Pulmonary artery endothelial cell (primary cell): ENCODE data around the gene CCDC138. TPM values are rescaled to one million over a fixed set of nuclear protein-coding genes. Genes with fewer than 3 reads are reported as not detected.

Experiments
- DNase-seq: peaks from one replicate; pipeline ENCODE4 v3.0.0-alpha.2; 2011; ENCODE audit warnings: low read depth, low spot score
- total RNA-seq: library from RNA; depleted of rRNA; stranded (reverse); fragments of >200 nt; gene quantifications from 2 replicates; pipeline ENCODE4 v1.2.3, GENCODE V29; 2014

The CCDC138 gene
- total RNA-seq, 1 donor from 2014 or later = 7.3 TPM

GRCh38 chr2:108825254-108825653 lies 38.7 kb downstream of the CCDC138 start:
- no peak for DNase-seq

DNA sequence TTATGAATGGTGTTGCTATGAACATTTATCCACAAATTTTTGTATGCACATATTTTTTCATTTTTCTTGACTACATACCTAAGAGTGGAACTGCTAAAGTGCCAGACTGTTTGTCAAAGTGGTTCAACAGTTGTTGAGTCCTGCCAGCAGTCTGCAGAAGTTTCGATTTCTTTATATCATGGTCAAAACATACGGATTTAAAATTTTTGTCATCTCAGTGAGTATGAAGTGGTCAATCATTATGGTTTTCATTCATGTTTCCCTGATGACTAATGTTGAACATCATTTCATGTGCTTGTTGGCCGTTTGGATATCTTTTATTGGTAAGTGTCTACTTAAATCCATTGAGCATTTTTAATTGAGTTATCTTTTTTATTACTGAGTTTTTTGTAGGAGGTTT lies 39.2 kb downstream of the CCDC138 start:
- DNase-seq = no peak

DNA sequence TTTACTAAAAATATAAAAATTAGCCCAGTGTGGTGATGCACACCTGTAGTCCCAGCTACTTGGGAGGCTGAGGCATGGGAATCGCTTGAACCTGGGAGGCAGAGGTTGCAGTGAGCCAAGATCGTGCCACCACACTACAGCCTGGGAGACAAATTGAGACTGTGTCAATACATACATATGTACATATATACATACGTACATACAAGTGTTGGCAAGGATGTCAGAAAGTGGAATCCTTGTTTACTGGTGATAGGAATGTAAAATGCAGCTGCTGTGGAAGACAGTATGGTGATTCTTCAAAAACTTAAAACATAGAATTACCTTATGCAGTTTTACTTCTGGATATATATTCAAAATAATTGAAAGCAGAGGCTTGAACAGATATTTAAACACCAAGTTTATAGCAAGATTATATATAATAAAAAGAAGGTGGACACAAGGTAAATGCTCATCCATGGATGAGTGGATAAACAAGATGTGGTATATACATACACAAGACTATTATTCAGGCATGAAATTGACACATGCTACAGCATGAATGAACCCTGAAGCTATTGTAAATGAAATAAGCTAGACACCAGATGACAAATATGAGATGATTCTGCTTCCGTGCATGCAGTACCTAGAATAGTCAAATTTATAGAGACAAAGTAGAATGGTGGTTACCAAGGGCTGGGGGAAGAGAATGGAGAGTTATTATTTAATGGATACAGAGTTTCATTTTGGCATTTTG lies 43.2 kb downstream of the CCDC138 start:
- no peak for DNase-seq

- DNase-seq = no peak
These were observed 46.6 kb downstream of the CCDC138 start for GRCh38 chr2:108833219-108833618.

DNA sequence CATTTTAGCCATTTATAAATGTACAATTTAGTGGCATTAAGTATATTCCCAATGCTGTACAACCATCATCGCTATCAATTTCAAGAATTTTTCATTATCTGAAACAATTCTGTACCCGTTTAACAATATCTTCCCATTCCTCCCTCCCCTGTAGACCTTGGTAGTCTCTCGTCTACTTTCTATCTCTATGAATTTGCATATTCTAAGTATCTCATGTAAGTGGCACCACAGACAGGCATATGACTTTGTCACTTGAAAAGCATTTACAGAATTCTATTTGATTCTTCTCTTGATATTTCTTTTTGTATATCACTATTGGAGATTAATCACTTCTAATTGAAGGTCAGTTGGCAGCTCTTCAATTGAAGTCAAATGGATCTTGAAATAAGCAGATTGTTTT lies 48.0 kb downstream of the CCDC138 start:
- DNase-seq = no peak

GRCh38 chr2:108835040-108835439 lies 48.5 kb downstream of the CCDC138 start:
- DNase-seq = no peak

DNA sequence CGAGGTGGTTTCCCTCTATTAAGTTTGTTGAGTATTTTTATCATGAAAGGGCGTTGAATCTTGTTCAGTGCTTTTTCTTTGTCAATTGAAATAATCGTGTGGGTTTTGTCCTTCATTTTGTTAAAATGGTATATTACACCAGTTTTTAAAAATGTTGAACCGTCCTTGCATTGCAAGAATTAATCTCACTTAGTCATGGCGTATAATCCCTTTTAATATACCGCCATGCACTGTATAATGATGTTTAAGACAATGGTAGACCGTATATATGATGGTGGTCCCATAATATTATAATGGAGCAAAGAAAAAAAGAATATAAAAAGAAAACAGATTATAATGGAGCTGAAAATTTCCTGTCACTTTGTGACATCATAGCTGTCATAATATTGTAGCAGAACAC lies 50.6 kb downstream of the CCDC138 start:
- DNase-seq = no peak

GRCh38 chr2:108841506-108841905 lies 54.9 kb downstream of the CCDC138 start:
- no peak for DNase-seq

GRCh38 chr2:108845923-108846322 lies 59.4 kb downstream of the CCDC138 start:
- no peak for DNase-seq

DNA sequence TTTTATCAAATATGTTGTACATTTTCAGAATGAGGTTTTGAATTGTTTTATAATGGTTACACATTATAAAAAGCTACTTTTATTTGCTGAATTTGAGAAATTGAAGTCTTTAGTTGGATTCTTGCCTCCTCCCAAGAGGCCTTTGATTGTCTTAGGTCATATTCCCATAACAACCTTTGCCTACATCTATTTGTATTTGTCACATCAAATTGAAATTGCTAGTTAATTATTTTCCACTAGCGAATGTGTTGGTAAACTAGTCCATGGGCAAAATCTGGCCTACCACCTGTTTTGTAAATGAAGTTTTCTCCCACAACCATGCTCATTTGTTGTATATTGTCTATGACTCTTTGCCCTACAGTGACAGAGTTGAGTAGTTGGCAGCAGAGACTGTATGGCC lies 60.4 kb downstream of the CCDC138 start:
- no peak for DNase-seq

- no peak for DNase-seq
These were observed 65.8 kb downstream of the CCDC138 start for GRCh38 chr2:108852375-108852774.

- no peak for DNase-seq
These were observed 66.8 kb downstream of the CCDC138 start for GRCh38 chr2:108853421-108853820.

DNA sequence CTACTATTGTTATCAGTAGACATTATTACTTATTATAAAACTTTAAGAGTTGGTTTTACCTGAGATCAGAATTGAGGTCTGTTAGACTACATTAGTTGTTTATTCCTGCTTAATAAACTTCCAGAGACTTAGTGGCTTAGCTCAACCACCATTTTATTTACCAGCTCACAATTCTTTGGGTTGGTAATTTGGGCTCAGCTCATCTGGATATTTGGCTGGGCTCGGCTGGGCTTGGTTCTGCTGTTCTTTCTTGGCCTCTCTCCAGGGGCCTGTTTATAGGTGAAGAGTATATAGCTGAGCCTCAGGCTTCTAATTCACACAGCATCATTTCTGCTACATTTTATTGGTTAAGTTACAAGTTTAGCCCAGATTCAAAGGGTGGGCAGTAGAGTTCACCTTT lies 67.9 kb downstream of the CCDC138 start:
- DNase-seq = no peak

- DNase-seq = no peak
These were observed 68.6 kb downstream of the CCDC138 start for GRCh38 chr2:108855194-108855593.

GRCh38 chr2:108858894-108859293 lies 72.3 kb downstream of the CCDC138 start:
- DNase-seq = no peak

DNA sequence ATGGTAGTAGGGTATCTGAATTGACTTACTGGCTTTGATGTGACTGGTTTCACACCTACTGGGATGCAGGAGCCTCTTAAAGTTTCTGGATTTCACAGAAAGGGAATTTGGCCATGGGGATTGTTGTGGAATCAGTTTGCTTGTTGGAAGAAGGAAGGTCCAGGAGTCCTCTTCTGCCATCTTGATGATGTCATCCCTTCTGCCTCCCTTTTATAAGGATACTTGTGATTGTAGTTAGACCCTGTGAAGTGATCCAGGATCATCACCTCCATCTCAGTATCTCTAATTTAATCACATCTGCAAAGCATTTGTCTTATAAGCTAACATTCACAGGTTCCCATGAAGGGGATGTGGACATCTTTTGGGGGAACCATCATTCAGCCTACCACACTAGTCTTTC lies 79.5 kb downstream of the CCDC138 start:
- DNase-seq = no peak

DNA sequence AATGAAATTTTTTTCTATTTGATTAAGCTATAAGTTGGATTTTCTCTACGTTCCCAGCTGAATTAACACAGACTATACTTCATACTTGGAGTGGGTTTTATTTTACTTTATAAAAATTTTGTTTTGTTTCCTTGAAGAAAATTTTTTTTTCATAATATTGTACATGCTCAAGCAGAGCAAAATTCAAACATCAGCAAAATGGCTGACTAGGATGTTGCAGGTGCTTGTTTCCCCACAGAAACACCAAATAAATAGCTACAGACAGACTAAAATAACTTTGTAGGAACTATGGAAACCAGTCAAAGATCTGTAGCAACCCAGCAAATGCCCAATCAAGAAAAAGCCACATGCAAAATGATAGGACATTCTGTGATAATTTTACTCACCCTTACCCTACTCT lies 82.3 kb downstream of the CCDC138 start:
- no peak for DNase-seq

GRCh38 chr2:108869542-108869941 lies 83.0 kb downstream of the CCDC138 start:
- DNase-seq = no peak

GRCh38 chr2:108870069-108870644 lies 83.6 kb downstream of the CCDC138 start:
- no peak for DNase-seq

GRCh38 chr2:108877506-108877905 lies 90.9 kb downstream of the CCDC138 start:
- no peak for DNase-seq

- DNase-seq = no peak
These were observed 91.7 kb downstream of the CCDC138 start for GRCh38 chr2:108878276-108878675.

DNA sequence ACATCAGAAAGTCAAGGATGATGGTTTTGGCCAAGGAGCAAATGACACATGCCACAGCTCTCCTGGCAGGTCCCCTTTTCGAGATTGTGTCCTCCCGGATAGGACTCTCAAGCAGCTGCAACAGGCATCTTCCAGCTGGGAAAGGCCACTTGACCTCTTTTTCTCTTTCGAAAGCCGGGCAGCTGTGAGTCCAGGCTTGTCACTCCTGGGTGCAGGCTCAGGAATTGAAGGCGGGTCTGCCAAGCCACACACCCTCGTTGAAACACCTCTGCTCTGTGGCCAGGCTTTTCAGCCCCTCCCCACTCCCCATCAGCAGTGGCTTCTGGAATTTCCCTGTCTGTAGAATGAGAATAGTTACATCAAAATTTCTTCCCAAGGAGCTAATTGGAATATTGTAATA lies 98.0 kb downstream of the CCDC138 start:
- DNase-seq = no peak

- no peak for DNase-seq
These were observed 103.3 kb downstream of the CCDC138 start for GRCh38 chr2:108889907-108890306.
